GM21515 (cell line): ENCODE results near the gene HOXA10.

Source experiments
- ATAC-seq: cut with Tn5 transposase; IDR thresholded peaks from one replicate; pipeline ENCODE4 v1.9.1; 2021; ENCODE audit not compliant: unreplicated experiment

HOXA10 gene

DNA sequence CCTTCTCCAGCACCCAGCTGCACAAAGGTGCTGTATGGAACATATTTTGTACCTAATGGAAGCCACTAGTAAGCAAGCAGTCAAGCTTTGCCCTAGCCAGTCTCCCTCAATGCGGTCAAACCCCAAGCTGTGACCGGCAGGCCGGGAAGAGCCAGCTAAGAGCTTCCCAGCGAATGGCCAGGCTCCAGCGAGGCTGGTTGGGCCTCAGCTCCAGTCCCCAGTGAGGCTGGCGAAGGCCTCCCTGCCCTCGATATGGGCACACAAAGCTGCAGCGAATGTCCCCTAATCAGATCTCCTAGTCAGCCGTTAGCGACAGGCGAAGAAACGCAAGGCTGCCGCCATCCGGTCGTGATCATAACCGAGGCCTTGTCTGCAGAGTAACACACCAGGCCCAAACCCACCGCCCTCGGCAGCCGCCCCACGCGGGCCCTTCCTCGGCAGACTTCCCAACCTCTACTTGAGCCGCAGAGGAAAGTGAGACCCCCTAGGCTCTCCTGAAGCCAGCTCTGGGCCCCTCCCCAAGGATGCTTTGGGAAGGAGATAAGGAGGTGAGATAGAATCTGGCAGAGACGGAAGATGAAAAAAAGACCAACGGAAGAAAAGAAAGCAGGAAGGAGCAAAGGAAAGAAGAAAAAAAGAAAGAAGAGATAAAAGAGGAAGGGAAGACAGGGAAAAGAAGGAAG is 5.7 kb downstream of the HOXA10 start:
- ATAC-seq: no peak

DNA sequence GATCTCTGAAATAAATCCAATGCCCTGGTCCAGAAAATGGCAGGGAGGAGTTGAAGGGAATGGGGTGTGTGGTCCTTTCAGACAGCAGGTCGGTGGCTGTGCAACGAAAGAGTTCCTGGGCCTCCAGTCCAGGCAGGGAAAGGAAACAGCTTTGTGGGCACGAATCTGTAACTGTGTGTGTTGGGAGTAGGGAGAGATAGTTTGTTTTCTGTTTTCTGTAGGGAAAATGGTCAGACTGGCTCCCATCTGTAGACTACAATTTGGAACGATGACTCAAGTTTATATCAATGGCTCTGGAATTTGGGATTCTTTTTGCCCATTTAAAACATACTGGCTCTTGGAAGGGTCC is 6.2 kb downstream of the HOXA10 start:
- no peak for ATAC-seq

DNA sequence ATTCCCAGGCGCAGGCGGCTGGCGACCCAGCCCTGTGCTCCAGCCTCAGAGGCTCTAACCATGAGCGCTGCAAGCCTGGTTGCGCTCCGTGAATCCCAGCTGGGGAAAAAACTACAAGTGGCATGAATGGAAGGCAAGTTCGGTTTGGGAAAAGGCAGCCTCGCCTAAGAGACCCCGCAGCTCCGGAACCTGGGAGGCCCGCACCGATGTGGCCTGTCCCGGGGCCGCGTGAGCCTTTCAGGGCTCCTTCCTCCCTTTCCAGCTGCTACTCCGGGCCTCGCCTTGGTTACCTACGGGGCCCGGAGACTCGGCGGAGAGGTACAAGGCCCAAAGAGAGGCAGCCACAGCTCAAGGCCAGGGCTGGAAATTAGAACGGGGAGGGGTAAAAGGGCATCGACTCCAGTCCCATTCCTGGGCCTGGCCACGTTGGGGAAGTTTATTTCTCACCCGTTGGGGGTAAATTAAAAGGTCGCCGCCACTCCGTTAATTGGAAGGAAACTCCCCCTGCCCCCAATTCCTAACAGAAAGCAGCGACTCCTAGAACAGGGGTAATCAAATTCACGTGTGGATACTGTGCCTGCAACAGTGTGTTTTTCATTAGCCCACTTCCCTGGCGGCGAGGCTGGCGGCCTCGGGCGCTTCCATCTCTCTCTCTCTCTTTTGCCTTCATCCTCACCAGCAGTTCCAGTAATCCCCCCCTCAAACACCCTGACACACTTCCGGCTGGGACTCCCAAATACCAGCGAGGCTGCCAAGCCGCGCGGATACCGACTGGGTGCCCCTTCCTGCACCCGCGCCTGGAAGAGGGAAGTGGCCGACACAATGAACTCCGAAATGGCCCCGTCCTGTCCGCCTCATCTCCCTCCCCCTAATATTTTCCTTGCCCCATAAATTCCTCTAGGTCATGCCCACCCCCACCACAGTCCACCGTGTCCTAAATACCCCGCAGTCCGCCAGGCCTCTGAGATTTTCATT is 7.3 kb downstream of the HOXA10 start:
- ATAC-seq: no peak

DNA sequence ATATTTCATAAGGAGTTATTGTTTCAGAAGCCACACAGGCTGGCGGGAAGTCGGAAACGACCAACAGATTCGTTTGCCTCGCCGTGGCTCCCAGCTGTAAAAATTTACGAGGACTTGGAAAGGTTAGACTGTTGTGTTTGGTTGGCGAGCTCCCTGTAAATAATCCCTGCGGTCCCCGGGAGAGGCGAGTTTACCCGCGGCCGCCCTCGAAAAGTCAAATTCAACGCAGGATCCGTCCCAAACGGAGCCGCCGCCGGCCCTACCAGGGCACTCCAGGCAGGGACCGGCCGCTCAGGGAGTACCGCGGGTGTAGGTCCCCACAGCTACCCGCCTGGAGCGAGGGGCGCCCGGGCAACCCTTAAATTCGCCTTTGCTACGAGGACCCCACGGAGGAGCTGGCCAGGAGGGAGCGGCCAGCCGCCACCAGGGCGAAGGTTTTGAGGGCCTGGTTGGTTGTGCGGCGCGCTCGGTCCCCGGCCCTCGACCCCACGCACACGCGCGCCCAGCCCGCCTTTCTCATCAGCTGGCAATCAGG is 8.1 kb downstream of the HOXA10 start:
- no peak for ATAC-seq

DNA sequence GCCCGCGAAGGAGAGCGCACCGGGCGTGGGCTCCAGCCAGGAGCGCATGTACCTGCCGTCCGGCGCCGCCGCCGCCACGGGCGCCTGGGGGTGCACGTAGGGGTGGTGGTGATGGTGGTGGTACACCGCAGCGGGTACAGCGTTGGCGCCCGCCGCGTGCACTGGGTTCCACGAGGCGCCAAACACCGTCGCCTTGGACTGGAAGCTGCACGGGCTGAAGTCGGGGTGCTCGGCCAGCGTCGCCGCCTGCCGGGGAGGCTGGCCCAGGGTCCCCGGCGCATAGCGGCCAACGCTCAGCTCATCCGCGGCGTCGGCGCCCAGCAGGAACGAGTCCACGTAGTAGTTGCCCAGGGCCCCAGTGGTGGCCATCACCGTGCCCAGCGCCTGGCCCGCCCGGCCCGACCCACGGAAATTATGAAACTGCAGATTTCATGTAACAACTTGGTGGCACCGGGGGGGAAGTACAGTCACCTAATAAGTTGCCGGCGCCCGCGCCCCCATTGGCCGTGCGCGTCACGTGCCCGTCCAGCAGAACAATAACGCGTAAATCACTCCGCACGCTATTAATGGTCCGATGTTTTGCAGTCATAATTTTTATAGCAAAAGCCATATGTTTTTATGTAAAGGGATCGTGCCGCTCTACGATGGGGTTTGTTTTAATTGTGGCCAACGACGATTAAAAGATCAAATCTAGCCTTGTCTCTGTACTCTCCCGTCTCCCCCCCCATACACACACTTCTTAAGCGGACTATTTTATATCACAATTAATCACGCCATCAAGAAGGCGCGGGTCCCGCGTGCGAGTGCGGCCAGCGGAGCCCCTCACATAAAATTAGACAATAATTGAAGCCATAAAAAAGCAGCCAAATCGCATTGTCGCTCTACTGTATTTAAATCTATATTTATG is 8.8 kb downstream of the HOXA10 start, which contains the start of gene HOXA9:
TSS of gene HOXA9 (minus strand) at position 449 of the 907 bp plus-strand sequence. CDS start at position 369, 80 bp downstream.
- ATAC-seq: no peak

DNA sequence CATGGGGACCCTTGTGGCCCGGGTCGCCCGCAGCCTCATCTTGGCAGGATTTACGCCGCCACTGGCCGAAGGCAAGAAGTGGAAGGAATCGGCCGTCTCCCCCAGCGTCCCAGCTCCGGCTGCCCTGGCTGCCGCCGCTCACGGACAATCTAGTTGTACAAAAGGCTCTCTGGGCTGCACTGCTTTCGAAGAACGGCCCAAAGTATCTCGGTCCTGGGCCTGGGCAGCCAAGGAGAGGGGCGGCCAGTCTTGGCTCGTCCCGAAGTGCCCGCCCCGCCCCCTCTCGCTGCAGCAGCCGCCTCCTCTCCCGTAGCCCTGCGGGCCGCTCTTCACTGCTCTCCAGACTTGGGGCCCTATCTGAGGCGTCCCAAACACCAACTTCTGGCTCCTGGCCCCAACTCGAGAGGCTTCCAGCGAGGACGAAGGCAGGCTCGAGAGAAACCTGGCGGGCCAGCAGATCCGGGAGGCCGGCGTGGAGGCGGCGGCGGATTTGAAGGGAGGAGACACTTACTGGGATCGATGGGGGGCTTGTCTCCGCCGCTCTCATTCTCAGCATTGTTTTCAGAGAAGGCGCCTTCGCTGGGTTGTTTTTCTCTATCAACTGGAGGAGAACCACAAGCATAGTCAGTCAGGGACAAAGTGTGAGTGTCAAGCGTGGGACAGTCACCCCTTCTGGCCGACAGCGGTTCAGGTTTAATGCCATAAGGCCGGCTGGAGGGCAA is 9.6 kb downstream of the HOXA10 start:
- no peak for ATAC-seq

DNA sequence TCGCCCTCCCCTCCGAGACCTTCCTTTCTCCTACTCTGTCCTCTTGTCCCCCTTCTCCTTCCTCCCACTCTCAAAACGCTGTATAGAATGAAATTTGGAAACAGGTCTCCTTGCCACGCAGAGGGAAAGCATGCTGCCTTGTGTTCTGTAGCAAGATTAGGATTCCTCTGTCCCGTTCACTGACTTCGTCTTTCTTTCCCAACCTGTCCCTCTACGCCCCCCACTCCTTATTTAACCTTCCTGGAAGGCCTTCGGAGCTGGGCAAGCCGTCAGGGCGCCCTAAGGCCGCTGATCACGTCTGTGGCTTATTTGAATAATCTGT is 10.1 kb downstream of the HOXA10 start:
- no peak for ATAC-seq

DNA sequence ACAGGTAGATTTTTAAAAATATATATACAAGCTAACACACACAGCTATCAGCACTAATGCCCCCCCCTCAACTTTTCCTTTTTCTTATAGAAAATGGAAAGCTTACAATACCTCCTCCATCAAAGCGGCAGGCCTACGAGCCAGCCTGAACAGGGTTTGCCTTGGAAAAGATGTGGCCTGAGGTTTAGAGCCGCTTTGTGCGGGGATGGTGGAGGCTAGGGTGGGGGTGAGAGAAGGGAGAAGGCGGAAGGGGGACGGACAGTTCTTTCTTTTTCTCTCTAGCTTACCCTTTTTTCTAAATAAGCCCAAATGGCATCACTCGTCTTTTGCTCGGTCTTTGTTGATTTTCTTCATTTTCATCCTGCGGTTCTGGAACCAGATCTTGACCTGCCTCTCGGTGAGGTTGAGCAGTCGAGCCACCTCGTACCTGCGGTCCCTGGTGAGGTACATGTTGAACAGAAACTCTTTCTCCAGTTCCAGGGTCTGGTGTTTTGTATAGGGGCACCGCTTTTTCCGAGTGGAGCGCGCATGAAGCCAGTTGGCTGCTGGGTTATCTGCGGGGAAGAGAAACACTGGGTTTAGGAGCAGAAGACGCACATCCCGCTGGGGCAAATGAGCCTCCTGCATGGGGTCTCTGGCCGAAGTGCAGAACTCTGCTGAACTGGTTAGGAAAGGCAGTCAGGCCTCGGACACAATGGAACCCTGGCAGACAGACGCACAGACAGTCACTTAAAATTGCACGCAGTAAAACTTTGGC is 10.7 kb downstream of the HOXA10 start:
- ATAC-seq: no peak

DNA sequence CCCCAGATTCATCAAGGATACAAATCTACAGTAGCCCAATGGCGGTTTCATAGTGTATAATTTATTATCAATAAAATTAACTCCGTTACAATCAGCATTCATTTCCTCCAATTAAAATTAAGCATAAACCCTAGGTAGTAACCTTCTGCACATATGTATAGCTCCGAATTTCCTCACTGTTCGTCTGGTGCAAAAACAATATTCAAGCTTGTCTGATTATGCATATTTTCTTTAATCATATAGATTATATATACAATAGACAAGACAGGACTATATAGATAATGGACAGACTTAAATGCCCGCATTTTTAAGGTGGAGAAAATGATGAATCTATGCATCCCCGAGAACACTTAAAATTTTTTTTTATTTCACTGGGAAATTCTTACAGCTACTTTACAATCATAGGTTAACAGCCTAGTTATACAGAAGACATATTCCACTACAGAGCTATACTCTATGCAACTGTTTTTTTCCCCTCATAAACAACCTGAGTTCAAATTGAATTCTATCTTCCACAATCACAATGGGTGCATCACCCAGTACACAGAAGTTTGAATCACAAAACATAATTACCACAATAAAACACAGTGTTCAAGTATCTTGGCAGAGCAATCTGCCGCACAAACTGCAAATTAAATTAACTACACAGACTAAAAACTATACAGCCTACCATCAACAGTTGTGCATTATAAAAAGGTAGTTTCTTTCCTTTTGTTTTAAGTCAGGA is 11.4 kb downstream of the HOXA10 start:
- ATAC-seq: no peak

DNA sequence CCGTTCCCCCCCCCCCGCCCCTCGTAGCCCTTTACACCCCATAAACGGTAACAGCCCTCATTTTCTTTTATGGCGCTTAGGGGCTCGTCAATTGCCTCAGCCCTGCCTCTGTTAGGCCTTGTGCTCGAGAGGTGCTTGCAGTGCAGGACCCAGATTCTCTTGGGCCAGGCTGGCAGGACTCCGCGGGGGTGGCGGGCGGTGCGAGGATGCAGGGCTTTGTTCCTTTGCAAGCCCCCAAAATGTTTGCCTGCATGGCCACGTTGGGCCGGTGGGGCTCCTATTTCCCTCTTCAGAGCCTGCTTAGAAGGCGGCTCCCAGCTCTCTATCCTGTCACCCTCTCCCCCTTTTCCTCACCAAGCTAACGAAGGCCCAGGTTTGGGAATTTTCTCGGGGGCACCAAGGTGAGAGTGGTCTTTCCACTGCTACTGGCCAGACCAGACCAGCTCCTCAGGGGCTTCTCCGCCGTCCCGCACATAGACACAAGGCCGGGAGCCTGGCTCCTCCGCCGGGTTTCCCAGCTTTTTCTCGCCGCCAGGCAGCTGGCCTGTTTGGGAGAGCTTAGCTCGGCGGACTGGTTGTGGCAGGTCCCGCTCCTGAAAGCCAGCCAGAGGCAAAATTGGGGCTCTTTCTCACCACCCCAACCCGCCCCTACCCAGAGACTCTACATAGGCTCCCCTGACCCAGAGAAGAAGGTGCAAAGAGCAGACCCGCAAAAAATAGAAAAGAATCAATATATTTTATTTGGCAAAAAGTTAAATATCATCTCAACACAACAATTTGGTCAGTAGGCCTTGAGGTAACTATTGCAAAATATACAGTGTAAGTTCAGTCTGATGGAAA is 12.2 kb downstream of the HOXA10 start:
- ATAC-seq: no peak

DNA sequence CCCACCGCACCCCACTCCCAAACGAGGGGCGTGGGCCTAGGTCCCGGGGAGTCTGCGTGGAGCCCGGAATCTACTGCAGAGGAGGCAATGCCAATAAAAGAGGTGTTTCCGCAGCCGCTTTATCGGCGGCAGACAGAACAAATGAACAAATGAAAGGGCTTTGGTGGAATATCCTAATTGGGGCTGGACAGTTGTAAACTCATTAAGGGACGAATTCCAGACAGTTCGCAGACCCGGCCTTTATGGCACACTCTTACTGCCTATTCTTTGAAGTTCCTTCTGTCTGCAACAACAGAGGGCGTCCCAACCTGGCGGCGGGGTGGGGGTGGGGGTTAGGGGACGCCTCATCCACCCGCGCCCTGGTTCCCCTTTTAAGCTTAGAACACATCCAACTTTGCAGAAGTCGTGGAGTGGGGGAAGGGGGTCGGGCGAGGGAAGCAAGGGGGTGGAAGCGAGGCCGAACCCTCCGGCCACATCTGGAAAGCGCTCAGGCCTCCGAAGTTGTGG is 12.9 kb downstream of the HOXA10 start:
- no peak for ATAC-seq

DNA sequence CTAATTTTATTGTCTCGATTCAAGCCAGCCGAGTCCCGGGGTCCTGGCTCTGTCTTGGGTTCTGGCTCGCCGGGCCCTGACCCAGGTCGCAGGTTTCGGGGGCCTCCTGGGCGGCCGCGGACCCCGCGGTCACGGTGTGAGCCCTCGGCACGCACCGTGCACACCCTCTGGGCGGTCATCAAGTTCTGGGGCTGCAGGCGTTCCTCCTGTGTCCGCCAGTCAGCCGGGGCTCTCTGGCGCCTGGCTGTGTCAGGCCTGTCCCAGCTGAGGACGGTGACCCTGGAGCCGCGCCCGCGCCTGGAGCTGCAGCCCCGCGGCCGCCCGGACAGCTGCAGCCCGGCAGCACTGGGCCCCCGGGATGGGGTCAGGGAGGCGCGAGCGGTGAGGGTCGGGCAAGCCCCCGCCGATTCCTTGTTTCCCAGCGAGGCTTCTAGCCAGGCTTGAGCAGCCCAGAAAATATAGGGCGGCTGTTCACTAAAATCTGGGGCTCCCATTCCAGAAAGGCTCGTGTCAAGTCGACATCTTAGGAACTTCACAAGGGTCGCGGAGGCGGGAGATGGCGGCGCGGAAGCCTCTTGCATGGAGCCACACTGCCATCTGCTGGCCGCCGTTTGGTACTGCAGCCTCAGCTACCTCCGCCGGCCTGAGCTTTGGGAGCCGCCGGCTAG is 13.4 kb downstream of the HOXA10 start:
- peak; percentile 70 for ATAC-seq

DNA sequence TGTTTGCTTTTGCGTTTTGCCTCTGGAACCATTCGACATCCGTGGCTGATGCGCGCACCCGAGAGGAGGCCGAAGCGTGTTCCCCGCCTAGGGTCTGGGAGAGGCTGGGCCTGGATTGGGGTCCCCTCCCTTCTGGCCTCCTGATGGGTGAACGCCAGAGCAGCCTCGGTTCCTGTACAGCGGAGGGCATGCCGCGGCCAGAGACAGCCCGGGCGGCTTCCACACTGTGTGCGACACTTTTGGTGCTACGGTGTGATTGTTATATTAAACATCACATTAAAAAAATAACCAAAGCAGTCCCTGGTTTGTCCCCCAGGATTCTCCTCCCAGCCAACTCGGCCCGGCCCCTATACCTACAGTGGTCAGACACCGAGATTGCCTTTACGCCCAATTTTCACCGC is 14.0 kb downstream of the HOXA10 start:
- ATAC-seq: no peak

DNA sequence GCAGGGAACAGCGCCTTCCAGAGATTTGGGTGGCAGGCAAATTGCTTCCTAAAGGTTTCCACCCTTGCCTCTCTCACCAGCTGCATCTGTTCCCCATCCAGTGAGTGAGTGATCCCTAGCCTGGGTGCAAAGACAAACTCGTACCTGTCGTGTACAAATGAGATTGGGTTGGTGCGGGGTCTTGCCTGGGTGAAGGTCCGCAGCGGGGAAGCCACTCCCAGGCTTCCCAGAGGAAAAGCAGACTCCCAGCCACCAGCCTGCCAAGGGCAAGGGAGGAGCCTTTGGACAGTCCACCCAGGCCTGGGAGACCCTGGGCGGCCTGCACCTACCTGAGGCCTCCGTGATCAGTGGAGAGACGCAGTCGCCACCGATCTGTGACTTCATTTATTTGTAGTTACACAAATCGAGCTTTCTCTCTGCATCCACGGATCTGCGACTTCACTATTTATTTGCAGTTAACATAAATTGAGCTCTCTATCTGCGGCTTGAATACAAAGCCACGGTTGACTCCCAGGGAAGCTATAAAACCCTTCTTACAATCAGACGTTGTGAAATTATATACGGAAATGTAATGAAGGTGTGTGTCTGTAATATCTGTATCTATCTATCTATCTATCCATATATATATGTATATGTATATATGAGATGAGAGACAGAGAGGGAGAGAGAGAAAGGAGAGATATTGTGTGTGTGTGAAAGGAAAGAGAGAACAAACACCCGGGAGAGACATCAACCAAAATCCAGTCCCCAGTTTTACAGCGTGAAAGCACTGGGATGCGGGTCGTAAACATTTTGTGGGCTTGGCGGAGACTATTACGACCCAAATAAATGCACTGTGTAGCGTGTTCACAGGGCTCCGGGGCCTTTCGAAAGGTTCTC is 14.6 kb downstream of the HOXA10 start:
- ATAC-seq: no peak

DNA sequence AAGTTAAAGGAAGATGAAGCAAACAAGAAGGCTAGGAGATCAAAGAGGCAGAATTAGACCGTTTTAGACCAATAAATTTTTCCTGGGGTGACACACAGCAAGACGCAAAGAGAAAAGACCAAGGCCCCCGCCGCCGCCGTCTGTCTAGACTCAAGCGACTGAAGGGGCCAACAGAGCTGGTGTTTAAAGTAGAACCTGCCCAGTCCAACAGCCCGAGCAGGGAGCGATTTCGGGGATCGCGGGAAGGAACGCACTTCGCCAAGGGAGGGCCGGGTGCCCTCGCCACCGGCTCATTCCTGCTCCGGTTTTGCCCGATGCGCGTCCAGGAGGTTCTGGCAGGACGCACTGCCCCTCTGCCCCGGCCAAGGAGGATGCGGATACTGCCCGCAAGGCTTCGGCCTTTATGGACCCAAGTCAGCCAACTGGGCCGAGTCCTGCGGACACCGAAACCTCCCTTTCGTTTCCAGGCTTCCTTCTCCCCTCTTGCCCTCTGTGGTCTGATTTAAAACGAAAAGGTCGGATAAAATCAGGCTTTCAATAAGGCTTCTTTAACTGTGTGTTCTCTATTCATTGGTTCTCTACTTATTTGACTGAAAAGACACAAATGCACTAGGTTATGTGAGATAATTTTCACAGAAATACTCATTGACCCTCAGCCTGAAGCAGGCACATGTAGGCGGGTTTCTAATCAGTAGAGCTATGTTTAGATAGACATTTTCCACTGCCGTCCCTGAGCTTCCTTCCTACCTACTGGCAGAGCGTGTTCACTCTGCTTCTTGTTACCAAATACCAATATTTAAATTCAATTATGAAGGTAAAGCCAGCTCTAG is 15.5 kb downstream of the HOXA10 start:
- no peak for ATAC-seq
